LoVo (cell line): ENCODE data around the gene CBLB.

Experiments
- DNase-seq: peaks from one replicate; pipeline ENCODE4 v3.0.0-alpha.2; 2016; ENCODE audit warnings: low spot score

Gene CBLB

DNA sequence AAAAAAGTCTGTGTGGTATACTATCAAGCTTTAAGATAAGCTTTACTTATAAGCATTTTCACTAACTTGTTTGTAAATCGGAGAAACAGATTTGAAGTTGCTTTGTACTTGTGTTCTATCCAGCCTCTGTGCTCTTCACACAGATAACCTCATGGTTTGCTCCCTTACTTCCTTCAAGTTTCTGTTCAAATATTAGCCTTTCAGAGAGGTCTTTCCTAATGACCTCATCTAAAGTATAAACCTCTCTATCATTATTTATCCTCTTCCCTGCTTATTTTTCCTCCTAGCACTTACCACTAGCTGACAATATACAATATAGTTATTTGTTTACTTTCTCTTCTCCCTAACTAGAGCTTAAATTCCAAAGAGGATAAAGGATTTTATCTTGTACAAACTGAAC lies 180.0 kb downstream of the CBLB start:
- no peak for DNase-seq

- DNase-seq: peak; percentile 20
These were observed 182.4 kb downstream of the CBLB start for GRCh38 chr3:105686278-105686897.

GRCh38 chr3:105679951-105680350 lies 188.9 kb downstream of the CBLB start:
- DNase-seq: no peak

DNA sequence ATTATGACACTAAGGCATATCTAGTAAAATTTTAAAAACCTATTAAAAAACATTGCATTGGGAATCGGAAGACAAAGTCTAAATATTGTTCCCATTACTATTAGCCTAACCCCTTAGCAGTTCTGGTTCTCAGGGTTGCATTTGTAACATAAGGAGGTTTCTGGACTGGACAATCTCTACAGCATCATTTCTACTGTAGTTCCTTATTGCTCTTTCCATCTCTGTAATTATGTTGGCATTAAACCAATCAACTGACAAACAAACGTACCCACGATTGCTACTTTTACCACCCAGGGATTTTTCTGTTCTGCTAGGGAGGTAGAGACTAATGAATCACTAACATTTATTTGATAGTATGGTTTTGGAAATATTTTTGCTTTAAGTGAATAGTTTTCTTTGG lies 190.8 kb downstream of the CBLB start:
- no peak for DNase-seq

DNA sequence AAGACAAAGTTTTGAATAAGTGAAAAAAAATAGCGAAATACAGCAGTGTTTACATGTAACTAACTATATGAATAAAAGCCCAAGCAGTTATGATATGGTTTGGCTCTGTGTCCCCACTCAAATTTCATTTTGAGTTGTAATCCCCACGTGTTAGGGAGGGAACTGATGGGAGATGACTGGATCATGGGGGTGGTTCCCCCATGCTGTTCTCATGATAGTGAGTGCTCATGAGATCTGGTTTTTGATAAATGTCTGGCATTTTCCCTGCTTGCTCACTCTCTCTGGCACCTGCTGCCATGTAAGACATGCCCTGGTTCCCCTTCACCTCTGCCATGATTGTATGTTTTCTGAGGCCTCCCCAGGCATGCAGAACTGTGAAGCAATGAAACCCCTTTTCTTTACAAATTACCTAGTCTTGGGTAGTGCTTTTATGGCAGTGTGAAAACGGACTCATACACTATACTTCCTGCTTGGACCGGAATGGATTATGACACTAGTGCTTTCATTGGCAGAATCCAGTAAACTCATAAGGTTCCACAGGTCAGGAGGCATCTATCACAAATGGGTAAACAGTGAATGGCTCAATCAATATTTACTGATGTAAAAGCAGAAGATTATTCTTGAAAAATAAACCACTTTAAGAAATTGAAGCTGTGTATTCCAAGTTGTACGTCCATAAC lies 192.1 kb downstream of the CBLB start:
- no peak for DNase-seq

GRCh38 chr3:105674437-105675065 lies 194.3 kb downstream of the CBLB start:
- no peak for DNase-seq

GRCh38 chr3:105672996-105673395 lies 195.8 kb downstream of the CBLB start:
- DNase-seq: no peak

- DNase-seq: no peak
These were observed 206.5 kb downstream of the CBLB start for GRCh38 chr3:105662306-105662705.

DNA sequence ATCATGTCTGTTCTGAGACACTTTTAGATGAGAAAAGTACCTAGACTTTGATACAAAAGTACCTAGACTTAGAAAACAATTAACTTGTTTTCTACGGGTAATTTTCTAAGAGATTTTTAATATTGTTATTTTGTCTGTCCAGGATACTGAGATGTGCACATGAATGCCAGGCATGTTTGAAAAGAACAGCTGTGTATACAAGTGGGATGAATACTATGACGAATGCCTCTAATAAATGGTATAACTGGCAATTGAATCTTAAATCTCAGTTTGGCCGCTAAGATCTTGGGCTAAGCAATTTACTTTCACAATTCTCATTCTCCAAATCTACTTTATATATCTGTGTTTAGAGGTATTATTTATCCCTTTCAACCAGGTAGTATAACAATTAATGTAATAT lies 207.4 kb downstream of the CBLB start:
- DNase-seq: no peak

DNA sequence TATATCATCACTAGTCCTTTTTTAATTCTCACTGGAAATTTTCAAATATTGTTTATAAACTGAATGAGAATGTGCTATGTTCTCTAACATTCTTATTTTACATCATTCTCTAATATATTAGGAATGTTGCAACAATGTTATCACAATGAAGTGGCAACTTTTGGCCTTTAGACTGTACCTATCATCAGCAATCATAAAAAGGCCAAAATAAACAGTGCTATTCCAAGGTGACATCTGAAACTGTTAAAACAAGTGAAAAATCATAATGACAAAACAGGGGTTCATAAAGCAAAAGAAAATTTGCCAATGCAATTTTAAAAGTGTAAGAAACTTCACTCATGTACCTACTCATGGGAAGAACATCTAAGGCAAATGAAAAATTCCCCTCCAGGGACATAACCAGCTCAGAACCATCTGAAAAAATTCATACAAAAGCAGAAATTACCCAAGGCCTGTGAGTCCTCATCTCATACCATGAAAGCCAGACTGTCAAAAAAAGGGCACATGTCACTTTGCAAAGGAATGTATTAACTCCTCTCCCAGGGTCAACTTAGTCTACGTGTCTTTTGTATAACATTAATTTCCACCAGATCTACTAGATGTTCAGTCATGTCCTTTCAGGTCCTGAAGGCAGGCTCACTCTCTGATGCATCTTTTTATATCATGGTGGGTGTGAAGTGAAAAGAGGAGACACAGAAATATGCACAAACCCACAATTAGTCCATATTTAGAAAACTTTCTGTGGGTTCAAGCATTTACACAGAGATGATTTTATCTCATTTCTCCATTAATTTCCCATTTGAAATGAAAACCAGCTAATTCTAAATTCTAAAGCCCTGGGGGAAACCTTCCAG lies 211.9 kb downstream of the CBLB start:
- no peak for DNase-seq

DNA sequence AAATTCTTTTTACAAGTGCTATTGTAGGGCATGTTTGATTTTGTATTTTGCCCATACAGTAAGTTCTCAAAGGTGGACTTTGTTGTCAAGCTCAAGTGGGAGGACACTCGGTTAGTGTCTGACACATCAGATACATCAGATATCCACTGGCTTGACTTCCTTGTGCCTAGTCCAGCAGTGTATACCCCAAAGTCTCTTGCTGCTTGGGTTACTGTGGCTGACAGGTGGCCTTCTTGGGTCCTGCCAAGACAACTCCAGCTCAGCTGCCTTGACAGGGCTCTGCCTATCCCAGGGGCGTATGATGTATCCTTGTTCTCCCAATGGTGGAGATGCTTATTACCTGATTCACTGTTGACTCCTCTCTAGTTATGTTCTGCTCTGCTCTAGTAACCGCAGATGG lies 214.9 kb downstream of the CBLB start:
- no peak for DNase-seq

DNA sequence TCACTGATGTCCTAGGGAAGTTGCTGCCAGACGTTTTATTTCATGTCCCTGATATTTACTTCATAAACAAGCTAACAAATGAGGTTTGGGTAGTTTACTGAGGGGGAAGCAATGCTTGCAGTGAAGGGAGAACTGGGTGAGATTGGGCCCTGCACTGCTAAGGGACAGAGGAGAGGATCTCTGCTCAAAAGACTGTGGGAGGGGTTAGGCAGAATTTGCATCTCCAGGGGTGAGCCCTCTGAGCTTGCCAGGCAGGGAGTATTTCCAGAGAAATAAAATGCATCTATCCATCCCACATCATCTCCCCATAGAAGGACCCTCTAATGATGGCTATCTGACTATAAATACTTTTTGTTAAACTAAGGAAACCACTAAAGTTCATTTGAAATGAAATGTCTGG lies 215.6 kb downstream of the CBLB start:
- DNase-seq: no peak

GRCh38 chr3:105649480-105649879 lies 219.3 kb downstream of the CBLB start:
- no peak for DNase-seq

DNA sequence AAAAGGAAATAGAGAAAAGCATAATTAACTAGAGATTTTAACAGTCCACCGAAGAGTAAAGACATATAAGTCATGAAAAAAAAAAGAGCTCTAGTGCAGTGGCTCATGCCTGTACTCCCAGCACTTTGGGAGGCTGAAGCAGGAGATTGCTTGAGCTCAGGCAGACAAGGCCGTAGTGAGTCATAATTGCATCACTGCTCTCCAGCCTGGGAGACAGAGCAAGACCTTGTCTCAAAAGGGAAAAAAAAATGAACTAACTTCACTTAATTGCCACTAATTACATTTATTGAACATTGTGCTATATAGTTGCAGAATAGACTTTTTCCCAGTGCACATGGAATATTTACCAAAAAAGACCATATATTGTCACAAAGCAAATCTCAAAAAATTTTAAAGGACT lies 221.8 kb downstream of the CBLB start:
- DNase-seq: peak; percentile 41

- no peak for DNase-seq
These were observed 229.7 kb downstream of the CBLB start for GRCh38 chr3:105639131-105639530.

DNA sequence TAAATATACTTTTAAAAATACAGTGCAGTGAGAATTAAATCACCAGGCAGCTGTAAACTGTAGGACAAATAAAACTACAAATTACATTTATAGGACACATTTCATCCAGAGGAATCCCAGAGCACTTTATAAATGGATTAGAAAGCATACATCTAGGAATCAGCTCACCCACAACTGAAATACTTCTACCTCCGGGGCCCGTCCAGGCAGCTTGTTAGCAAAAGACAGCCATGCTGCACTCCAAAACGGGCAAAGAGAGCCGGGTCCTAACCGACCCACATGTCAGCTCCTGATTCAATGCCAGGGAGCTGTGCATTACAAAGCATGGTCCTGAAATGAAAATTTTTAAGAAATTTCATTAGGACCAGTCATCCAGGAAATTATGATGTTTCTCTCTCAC lies 234.1 kb downstream of the CBLB start:
- DNase-seq: no peak

DNA sequence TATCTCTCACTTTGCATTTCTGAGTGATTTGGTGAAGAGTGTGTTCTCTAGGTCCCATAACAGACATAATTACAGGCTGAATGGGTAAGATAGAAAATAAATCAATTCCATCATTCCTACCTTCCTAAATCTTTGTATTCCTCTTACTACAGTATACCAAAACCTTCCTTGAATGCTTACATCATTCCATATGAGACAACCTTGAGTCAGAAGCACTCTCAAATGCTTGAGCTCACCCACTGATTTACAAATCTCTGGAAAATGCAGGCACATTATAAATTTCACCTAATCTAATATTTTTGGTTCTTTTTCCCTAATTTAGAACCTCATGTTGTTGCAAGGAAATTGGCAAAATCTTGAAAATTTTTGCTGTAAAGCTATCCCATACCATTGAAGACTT lies 239.1 kb downstream of the CBLB start:
- no peak for DNase-seq

DNA sequence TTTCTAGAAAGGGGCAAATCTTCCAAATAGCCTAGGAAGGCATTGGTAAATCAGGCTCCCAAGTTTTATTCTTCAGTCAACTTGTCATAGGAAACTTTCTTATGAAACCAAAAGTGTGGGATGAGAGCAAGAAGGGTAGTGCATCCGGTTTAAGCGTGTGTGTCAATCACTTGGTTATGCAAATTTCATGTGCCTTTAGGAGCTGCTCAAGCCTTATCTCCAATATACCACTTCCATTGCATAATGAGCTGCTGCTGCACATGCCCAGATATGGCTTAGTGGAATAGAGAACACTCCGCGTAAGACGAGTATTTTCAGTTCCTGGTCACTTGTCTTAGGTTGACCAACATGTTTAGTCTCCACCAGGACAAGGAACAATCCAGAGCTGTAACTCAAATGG lies 242.1 kb downstream of the CBLB start:
- DNase-seq: no peak

- no peak for DNase-seq
These were observed 246.6 kb downstream of the CBLB start for GRCh38 chr3:105622169-105622568.

DNA sequence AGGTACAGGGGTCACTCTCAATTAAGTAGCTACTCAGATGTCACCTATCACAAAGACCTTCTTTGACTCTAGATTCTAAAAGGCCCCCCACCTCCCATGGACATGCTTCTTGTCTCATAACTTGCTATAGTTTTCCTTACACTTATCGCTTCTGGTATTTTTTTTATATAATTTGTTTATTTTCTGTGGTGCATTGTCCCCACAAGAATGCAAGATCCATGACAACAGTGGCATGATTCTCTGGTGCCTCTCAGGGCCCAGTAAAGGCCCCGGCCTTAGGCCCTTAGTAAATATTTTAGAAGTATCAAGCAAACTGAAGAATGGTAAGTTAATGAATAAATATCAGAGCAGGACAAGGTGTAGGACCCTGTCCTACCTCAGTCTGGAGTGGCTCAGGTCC lies 248.6 kb downstream of the CBLB start:
- no peak for DNase-seq

GRCh38 chr3:105619651-105620050 lies 249.2 kb downstream of the CBLB start:
- DNase-seq: no peak

DNA sequence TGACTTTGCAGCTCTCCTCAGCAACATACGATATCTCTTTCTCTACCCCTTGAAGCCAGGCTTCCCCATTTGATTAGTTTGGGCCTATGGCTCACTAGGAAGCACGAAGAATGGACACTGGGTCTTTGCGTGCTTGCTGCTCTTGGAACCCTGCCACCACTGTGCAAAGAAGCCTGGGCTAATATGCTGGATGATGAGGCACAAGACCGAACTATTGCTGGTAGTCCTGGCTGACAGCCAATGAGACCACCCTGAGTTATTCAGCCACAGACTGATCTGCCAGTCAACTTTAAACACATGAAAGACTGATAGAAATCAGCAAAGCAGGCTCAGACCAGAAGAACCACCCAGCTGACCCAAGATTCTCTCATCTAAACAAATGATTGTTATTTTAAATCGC lies 250.3 kb downstream of the CBLB start:
- DNase-seq: no peak
